Ramos (cell line): ENCODE measurements around the gene TDRD5.

Source experiments
- in situ Hi-C: fragments of 300-500 bp; cut with MboI; formaldehyde crosslinking; loops from one replicate; pipeline ENCODE4 v1.14.3; 2022; ENCODE audit warnings: low sequenced_read_pairs; ENCODE audit not compliant: unreplicated experiment

TDRD5 gene

GRCh38 chr1:179728271-179728670 is 136.6 kb downstream of the TDRD5 start:
- in situ Hi-C loops = no loop called here

GRCh38 chr1:179729881-179730280 is 138.2 kb downstream of the TDRD5 start:
- in situ Hi-C loops = no loop called here

- in situ Hi-C loops = no loop called here
Measured at GRCh38 chr1:179731643-179732042, 140.0 kb downstream of the TDRD5 start.
